GM21786 (cell line): ENCODE data around the gene S100A6.
"Not testable (repeated sequence)": the region's sequence is repeated elsewhere in the genome, so short reads cannot be mapped to it uniquely, and the experiment has no call there.

Source experiments
- ATAC-seq: cut with Tn5 transposase; IDR thresholded peaks from one replicate; pipeline ENCODE4 v1.9.1; 2021; ENCODE audit not compliant: unreplicated experiment

The S100A6 gene

GRCh38 chr1:153532181-153532580 lies 3.6 kb downstream of the S100A6 start:
- ATAC-seq, result no peak

GRCh38 chr1:153531638-153532037 lies 4.2 kb downstream of the S100A6 start:
- no peak for ATAC-seq

GRCh38 chr1:153527683-153528040 lies 8.1 kb downstream of the S100A6 start:
- ATAC-seq, result no peak

- no peak for ATAC-seq
Observed at GRCh38 chr1:153527023-153527682, 8.6 kb downstream of the S100A6 start.

- no peak for ATAC-seq
Observed at GRCh38 chr1:153526132-153526543, 9.7 kb downstream of the S100A6 start.

- no peak for ATAC-seq
Observed at GRCh38 chr1:153525088-153525728, 10.6 kb downstream of the S100A6 start.

- not testable (repeated sequence) for ATAC-seq
Observed at GRCh38 chr1:153522353-153523048, 13.3 kb downstream of the S100A6 start.

GRCh38 chr1:153521808-153522207 lies 14.0 kb downstream of the S100A6 start:
- ATAC-seq, result not testable (repeated sequence)

- no peak for ATAC-seq
Observed at GRCh38 chr1:153520818-153521476, 14.8 kb downstream of the S100A6 start.

- ATAC-seq, result not testable (repeated sequence)
Observed at GRCh38 chr1:153520137-153520691, 15.6 kb downstream of the S100A6 start.

- no peak for ATAC-seq
Observed at GRCh38 chr1:153519242-153519641, 16.5 kb downstream of the S100A6 start.

GRCh38 chr1:153515504-153516394 lies 20.0 kb downstream of the S100A6 start:
- no peak for ATAC-seq

- no peak for ATAC-seq
Observed at GRCh38 chr1:153513666-153514065, 22.1 kb downstream of the S100A6 start.

GRCh38 chr1:153513023-153513422 lies 22.8 kb downstream of the S100A6 start:
- ATAC-seq, result no peak

GRCh38 chr1:153510984-153511410 lies 24.8 kb downstream of the S100A6 start:
- no peak for ATAC-seq

- no peak for ATAC-seq
Observed at GRCh38 chr1:153509729-153510354, 25.9 kb downstream of the S100A6 start.

GRCh38 chr1:153509036-153509435 lies 26.8 kb downstream of the S100A6 start:
- no peak for ATAC-seq

GRCh38 chr1:153507926-153508583 lies 27.7 kb downstream of the S100A6 start:
- no peak for ATAC-seq

GRCh38 chr1:153506831-153507413 lies 28.9 kb downstream of the S100A6 start:
- no peak for ATAC-seq
